Effector memory CD4-positive, alpha-beta T cell (primary cell): ENCODE data around the gene DOCK8.

Experiments
- DNase-seq, 3 donors: peaks; one replicate each; pipeline ENCODE4 v3.0.0-alpha.2; 2020
- H3K27ac ChIP-seq: 2 replicates; pipeline ENCODE4 v1.7.0; 2013; ENCODE audit warnings: mild to moderate bottlenecking, low read length, moderate library complexity; ENCODE audit not compliant: insufficient read depth, poor library complexity, severe bottlenecking
- H3K27me3 ChIP-seq: replicated peaks from 2 replicates; pipeline ENCODE4 v1.7.0; 2013; ENCODE audit warnings: mild to moderate bottlenecking, low read length; ENCODE audit not compliant: insufficient read depth, control insufficient read depth, poor library complexity, severe bottlenecking
- H3K36me3 ChIP-seq: 2 replicates; pipeline ENCODE4 v1.7.0; 2013; ENCODE audit warnings: mild to moderate bottlenecking, low read length, moderate library complexity; ENCODE audit not compliant: control insufficient read depth, insufficient read depth
- H3K4me1 ChIP-seq: 2 replicates; pipeline ENCODE4 v1.7.0; 2013; ENCODE audit warnings: low read length, mild to moderate bottlenecking; ENCODE audit not compliant: control insufficient read depth, insufficient read depth, poor library complexity, severe bottlenecking
- H3K4me3 ChIP-seq: 2 replicates; pipeline ENCODE4 v1.7.0; 2013; ENCODE audit warnings: low read length, low read depth, mild to moderate bottlenecking; ENCODE audit not compliant: insufficient read depth, poor library complexity, severe bottlenecking
- H3K9me3 ChIP-seq: 2 replicates; pipeline ENCODE4 v1.7.0; 2013; ENCODE audit warnings: mild to moderate bottlenecking, low read length, moderate library complexity; ENCODE audit not compliant: control insufficient read depth

Gene DOCK8

DNA sequence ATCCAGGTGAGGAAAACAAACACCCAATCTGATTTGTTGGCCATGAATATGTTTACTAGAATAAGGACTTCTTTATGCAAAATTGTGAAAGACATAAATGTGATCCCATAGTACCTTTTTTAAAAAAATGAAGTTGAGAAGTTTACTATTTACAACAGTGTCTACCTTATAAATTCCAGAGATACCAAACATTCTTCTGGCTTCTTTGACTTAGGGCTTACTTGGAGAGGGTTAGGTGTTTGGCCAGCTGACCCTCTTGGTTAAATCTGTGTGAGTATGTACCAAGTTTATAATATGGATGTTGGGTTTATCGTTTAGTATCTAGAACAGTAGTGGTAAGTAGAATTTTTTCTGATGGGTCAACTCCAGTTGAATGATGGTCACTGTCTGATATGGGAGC lies 212.3 kb downstream of the DOCK8 start:
- no peak for DNase-seq
- H3K36me3 ChIP-seq = peaks cover 75% of the 10 kb centered on the region
- no peak overlapping the region for H3K4me3 ChIP-seq
- no peaks in the 10 kb centered on the region for H3K4me1 ChIP-seq
- no peaks in the 10 kb centered on the region for H3K27me3 ChIP-seq
- H3K27ac ChIP-seq = no peak overlapping the region
- H3K9me3 ChIP-seq = no peaks in the 10 kb centered on the region

DNA sequence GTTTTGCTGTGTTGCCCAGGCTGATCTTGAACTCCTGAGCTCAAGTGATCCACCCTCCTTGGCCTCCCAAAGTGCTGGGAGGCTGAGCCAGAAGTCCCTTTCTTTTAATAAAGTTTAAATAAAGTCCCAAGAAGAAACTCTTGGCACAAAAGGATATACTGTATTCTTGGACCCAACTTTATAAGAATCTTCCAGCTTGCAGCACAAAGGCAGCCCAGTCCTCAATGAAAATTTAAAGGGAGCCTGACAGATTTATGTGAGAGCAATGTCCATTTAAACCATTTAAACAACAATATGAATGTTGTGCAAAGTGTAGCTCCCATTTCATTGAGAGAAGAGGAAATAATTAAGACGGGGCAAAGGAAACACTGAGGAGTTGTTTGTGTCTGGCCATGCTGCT lies 217.0 kb downstream of the DOCK8 start:
- Histone ChIP-seq H3K27me3 (no peaks in the 10 kb centered on the region), H3K9me3 (no peaks in the 10 kb centered on the region), H3K27ac (no peak overlapping the region), H3K36me3 (peaks cover 89% of the 10 kb centered on the region), H3K4me1 (no peaks in the 10 kb centered on the region), H3K4me3 (no peak overlapping the region)
- DNase-seq = no peak

DNA sequence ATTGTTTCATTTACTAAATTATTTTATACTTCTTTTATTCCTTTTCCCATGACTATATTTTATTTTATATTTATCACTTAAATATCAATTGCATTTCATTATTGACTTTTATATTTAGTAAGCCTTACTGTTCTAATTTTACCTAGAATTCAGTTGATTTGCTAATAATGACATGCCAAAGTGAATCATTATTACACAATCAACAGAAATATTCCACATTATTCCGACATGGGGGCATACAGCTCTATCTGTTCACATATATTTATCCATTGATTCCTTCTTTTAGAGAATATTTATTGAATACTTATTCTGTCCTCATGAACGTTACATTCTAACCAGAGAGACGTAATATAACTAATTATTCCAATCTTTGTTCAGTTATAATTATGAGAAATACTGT lies 221.8 kb downstream of the DOCK8 start:
- Histone ChIP-seq H3K4me3 (no peak overlapping the region), H3K36me3 (peaks cover 95% of the 10 kb centered on the region), H3K27me3 (no peaks in the 10 kb centered on the region), H3K9me3 (no peaks in the 10 kb centered on the region), H3K27ac (no peak overlapping the region), H3K4me1 (no peaks in the 10 kb centered on the region)
- no peak for DNase-seq

DNA sequence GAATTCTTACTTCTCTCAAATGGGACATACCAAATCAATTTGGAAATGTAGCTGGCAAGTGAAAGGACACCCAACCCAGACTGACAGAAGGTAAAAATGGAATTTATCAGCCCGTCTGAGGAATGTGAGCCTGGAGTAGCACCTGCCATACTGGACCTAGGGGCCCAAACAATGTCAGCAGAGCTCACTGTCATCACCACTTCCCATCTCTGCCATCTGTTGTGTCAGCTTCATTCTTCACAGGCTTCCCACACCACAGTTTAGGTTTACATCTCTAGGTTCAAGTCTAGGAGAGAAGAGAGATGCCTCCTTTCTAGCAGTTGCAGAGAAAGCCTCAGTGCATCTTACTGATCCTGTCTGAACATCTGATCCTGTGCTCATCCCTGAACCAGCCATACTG lies 222.4 kb downstream of the DOCK8 start:
- Histone ChIP-seq H3K4me3 (no peak overlapping the region), H3K4me1 (no peaks in the 10 kb centered on the region), H3K27me3 (no peaks in the 10 kb centered on the region), H3K27ac (no peak overlapping the region), H3K9me3 (no peaks in the 10 kb centered on the region), H3K36me3 (peaks cover 95% of the 10 kb centered on the region)
- DNase-seq = no peak

DNA sequence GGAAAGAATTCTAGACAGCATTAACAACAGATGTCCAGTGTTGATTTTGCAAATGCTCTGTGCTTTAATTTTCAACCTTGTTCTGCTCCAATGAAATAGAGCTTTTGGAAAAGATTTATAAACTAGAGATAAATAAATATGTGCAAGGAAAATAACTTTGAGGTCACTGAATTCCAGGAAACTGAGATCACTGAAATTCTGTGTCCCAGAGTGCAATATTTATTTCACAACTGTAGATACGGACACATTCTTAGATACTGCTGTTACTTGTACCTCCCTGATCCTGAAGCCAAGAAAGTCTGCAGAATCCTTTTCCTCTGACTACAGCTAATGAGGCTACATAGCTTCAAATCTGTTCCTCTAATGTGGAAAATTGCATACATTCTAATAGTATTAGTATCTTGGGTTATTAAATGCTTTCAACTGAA lies 222.9 kb downstream of the DOCK8 start:
- Histone ChIP-seq H3K36me3 (peaks cover 95% of the 10 kb centered on the region), H3K27ac (no peak overlapping the region)

DNA sequence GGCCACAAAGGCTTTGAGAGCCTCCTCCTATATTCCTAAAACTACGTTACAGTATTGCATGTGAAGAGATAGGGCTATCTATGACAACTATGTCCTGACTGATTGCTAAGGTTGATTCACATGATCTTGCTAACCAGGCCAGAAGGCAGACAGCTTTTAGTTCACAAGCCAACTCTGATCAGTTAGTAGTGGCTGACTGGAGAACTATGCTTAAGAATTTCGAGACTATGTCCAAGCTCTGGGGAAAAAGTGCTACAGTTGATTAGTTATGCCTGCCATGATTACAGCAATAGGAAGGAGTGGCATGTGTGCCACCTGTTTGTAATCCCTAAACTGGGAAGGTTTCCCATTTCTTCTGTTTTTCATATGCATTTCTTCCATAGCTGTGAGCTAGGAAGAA lies 223.4 kb downstream of the DOCK8 start:
- Histone ChIP-seq H3K27me3 (no peaks in the 10 kb centered on the region), H3K27ac (no peak overlapping the region), H3K36me3 (peaks cover 95% of the 10 kb centered on the region), H3K4me1 (no peaks in the 10 kb centered on the region), H3K9me3 (no peaks in the 10 kb centered on the region), H3K4me3 (no peak overlapping the region)
- DNase-seq = no peak

More for the DNA sequence above, 222.9 kb downstream of the DOCK8 start:
- DNase-seq = no peak
- no peaks in the 10 kb centered on the region for H3K9me3 ChIP-seq
- no peak overlapping the region for H3K4me3 ChIP-seq
- H3K4me1 ChIP-seq = no peaks in the 10 kb centered on the region
- no peaks in the 10 kb centered on the region for H3K27me3 ChIP-seq

DNA sequence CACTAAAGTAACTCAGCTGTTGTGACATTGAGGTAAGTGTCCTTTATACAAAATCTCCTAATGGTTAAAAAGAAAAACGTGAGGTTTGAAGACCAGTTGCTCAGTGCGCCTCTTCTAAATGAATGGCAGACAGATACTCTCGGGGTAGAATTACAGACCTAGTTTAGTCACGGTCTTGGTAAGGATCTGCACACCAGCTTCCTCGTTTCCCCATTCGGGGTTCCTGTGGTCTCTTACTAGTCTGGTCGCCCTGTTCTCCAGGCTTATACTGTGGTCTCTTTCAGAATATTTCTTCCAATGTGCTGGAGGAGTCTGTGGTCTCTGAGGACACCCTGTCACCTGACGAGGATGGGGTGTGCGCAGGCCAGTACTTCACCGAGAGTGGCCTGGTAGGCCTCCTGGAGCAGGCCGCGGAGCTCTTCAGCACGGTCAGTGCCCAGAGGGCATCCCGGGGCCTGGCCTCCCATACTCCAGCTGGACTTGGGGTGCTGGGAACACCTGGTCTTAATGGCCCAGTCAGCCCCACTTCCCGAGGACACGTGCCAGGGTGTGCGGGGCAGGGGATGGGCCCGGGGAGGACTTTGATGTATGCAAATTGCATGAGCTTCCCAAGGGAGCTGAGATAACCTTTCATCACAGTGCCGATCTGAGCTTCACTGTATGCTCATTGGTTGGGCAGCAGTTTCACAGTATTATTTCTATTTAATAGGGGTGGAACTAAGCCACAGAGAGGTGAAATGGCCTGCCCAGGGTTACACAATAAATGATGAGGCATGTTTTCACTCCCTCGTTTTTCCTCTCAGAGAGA lies 224.5 kb downstream of the DOCK8 start:
- Histone ChIP-seq H3K27ac (no peak overlapping the region), H3K9me3 (no peaks in the 10 kb centered on the region), H3K4me1 (no peaks in the 10 kb centered on the region), H3K27me3 (no peaks in the 10 kb centered on the region), H3K4me3 (no peak overlapping the region), H3K36me3 (peaks cover 96% of the 10 kb centered on the region)
- no peak for DNase-seq

DNA sequence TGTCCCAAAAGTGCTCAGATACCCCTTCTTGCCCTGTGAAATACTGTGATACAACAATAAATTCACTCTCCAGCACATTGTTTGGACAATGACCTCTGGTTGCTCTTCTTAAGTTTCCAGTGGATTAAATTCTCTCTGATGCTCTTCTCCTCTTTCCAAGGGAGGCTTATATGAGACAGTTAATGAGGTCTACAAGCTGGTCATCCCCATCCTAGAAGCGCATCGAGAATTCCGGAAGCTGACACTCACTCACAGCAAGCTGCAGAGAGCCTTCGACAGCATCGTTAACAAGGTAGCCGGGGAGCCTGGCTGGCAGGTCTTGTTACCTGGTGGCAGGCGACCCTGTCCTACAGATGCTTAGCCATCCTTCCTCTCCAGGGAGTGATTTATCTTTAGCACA lies 226.5 kb downstream of the DOCK8 start:
- no peaks in the 10 kb centered on the region for H3K27me3 ChIP-seq
- H3K36me3 ChIP-seq = peaks cover 95% of the 10 kb centered on the region
- no peaks in the 10 kb centered on the region for H3K9me3 ChIP-seq
- H3K4me1 ChIP-seq = no peaks in the 10 kb centered on the region
- H3K27ac ChIP-seq = no peak overlapping the region
- H3K4me3 ChIP-seq = no peak overlapping the region
- DNase-seq = no peak

DNA sequence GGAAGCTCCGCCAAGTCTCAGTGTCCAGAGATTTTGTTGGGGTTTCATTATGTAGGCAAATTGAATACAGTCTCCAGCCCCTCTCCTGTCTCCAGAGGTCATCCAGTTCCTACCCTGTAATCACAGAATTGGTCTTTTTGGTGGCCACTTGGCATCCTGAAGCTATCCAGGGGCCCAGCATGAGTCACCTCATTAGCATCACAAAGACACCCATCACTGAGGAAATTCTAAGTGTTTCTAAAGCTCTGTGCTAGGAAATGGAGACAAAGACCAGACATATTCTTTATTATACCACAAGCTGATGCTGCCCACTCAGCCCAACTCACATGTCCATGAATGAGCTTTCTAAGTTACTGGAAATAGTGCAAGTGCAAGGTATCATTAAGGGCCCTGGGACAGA lies 229.9 kb downstream of the DOCK8 start:
- H3K27me3 ChIP-seq = no peaks in the 10 kb centered on the region
- no peaks in the 10 kb centered on the region for H3K9me3 ChIP-seq
- H3K27ac ChIP-seq = no peak overlapping the region
- DNase-seq = no peak
- no peak overlapping the region for H3K4me3 ChIP-seq
- peaks cover 6% of the 10 kb centered on the region for H3K4me1 ChIP-seq
- peaks cover 68% of the 10 kb centered on the region for H3K36me3 ChIP-seq

DNA sequence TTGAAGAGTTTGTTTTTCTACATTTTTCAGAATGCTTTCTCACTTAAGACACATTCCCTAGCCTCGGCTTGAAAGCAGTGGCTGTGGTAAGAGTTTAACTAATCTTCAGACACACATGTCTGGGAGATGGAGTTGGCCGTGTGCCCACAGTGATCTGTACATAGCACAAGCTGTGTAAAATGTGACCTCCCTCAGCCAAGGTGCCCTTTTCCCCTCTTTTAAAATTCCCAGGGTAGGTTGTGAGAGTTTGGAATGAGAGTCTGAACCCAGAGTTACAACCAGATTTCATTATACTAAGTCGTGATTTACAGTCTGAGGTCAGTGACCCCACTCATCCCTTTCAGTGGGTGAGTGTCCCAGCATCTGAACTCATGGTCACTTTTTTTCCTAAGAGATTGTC lies 230.4 kb downstream of the DOCK8 start:
- Histone ChIP-seq H3K4me3 (no peak overlapping the region), H3K27ac (no peak overlapping the region), H3K4me1 (peaks cover 6% of the 10 kb centered on the region), H3K9me3 (no peaks in the 10 kb centered on the region), H3K27me3 (no peaks in the 10 kb centered on the region), H3K36me3 (peaks cover 69% of the 10 kb centered on the region)
- no peak for DNase-seq
